Activated T-cell treated with anti-CD3 and anti-CD28 coated beads, Interleukin-2, amount 50 U/mL, for 72 hours (primary cell): ENCODE results near the gene GYPB. TPM values are rescaled to one million over a fixed set of nuclear protein-coding genes. Genes with fewer than 3 reads are reported as not detected.
"Not testable (repeated sequence)": the region's sequence is repeated elsewhere in the genome, so short reads cannot be mapped to it uniquely, and the experiment has no call there.

ENCODE experiments used
- ATAC-seq, 2 donors: fragments of 150-1000 bp; cut with Tn5 transposase; replicated peaks in 1 of 2; 2 replicates each; pipeline ENCODE4 v1.10.0; 2021; ENCODE audit warnings: moderate library complexity in 2 of 2, mild to moderate bottlenecking in 1 of 2
- DNase-seq, 2 donors: peaks; one replicate each; pipeline ENCODE4 v3.0.0; 2021 to 2022; ENCODE audit warnings: mixed read lengths in 1 of 2
- H3K27ac Mint-ChIP-seq: one replicate; pipeline ENCODE4 v1.8.0; 2022; ENCODE audit warnings: mild to moderate bottlenecking, moderate library complexity, mixed read lengths
- H3K27me3 Mint-ChIP-seq: one replicate; pipeline ENCODE4 v1.8.0; 2022; ENCODE audit warnings: low read depth, mixed read lengths
- H3K36me3 Mint-ChIP-seq, 2 donors: one replicate each; pipeline ENCODE4 v1.8.0; 2022; ENCODE audit warnings: mixed read lengths in 2 of 2, mild to moderate bottlenecking in 1 of 2; ENCODE audit not compliant: insufficient read depth in 2 of 2
- H3K4me1 Mint-ChIP-seq: one replicate; pipeline ENCODE4 v1.8.0; 2022; ENCODE audit warnings: low read depth, mixed read lengths
- H3K4me3 Mint-ChIP-seq, 2 donors: one replicate each; pipeline ENCODE4 v1.8.0; 2022; ENCODE audit warnings: mild to moderate bottlenecking in 2 of 2, mixed read lengths in 2 of 2, moderate library complexity in 2 of 2
- H3K9me3 Mint-ChIP-seq, 2 donors: one replicate each; pipeline ENCODE4 v1.8.0; 2022; ENCODE audit warnings: mixed read lengths in 2 of 2
- total RNA-seq, 2 donors: library from RNA; stranded (reverse); gene quantifications; one replicate each; pipeline ENCODE4 v1.2.3, GENCODE V29; 2022

GYPB gene
- total RNA-seq, 2 donors from 2014 or later: not detected

GRCh38 chr4:144026682-144027081, 7.5 kb upstream of the GYPB start:
- H3K4me3 Mint-ChIP-seq, ATAC-seq, H3K27me3 Mint-ChIP-seq, H3K36me3 Mint-ChIP-seq, H3K4me1 Mint-ChIP-seq, DNase-seq, H3K27ac Mint-ChIP-seq, H3K9me3 Mint-ChIP-seq: not testable (repeated sequence)

GRCh38 chr4:144024399-144025053, 5.3 kb upstream of the GYPB start:
- H3K36me3 Mint-ChIP-seq, H3K4me1 Mint-ChIP-seq, H3K4me3 Mint-ChIP-seq, DNase-seq, ATAC-seq, H3K9me3 Mint-ChIP-seq, H3K27ac Mint-ChIP-seq, H3K27me3 Mint-ChIP-seq: not testable (repeated sequence)

- H3K27me3 Mint-ChIP-seq, H3K36me3 Mint-ChIP-seq, ATAC-seq, H3K4me1 Mint-ChIP-seq, H3K27ac Mint-ChIP-seq, DNase-seq, H3K9me3 Mint-ChIP-seq, H3K4me3 Mint-ChIP-seq: not testable (repeated sequence)
Observed at GRCh38 chr4:144022772-144023400, 3.7 kb upstream of the GYPB start.

GRCh38 chr4:144021336-144021990, 2.3 kb upstream of the GYPB start:
- H3K4me3 Mint-ChIP-seq, H3K36me3 Mint-ChIP-seq, H3K27me3 Mint-ChIP-seq, H3K4me1 Mint-ChIP-seq, H3K9me3 Mint-ChIP-seq, H3K27ac Mint-ChIP-seq: not testable (repeated sequence)
- ATAC-seq (peak; percentile 62), DNase-seq (peak; percentile 0 to 1)

GRCh38 chr4:144018223-144019000, 768 bp downstream of the GYPB start:
- not testable (repeated sequence) for H3K27ac Mint-ChIP-seq, H3K27me3 Mint-ChIP-seq, H3K4me1 Mint-ChIP-seq, ATAC-seq, H3K4me3 Mint-ChIP-seq, H3K9me3 Mint-ChIP-seq, H3K36me3 Mint-ChIP-seq, DNase-seq

GRCh38 chr4:144017271-144017670, 1.9 kb downstream of the GYPB start:
- DNase-seq, H3K4me1 Mint-ChIP-seq, H3K36me3 Mint-ChIP-seq, H3K27me3 Mint-ChIP-seq, H3K27ac Mint-ChIP-seq, H3K9me3 Mint-ChIP-seq, ATAC-seq, H3K4me3 Mint-ChIP-seq: not testable (repeated sequence)

- not testable (repeated sequence) for H3K4me3 Mint-ChIP-seq
Observed at GRCh38 chr4:144016057-144016605, 3.0 kb downstream of the GYPB start.

GRCh38 chr4:144014808-144015207, 4.4 kb downstream of the GYPB start:
- no peak for ATAC-seq
- Mint-ChIP-seq H3K27me3 (no peaks in the 10 kb centered on the region), H3K9me3 (no peaks in the 10 kb centered on the region), H3K36me3 (no peaks in the 10 kb centered on the region), H3K4me3 (no peak overlapping the region), H3K4me1 (no peaks in the 10 kb centered on the region), H3K27ac (no peak overlapping the region)
- DNase-seq: no peak

More at GRCh38 chr4:144016057-144016605, 3.0 kb downstream of the GYPB start:
- DNase-seq, H3K4me1 Mint-ChIP-seq, H3K27ac Mint-ChIP-seq, ATAC-seq, H3K27me3 Mint-ChIP-seq, H3K36me3 Mint-ChIP-seq, H3K9me3 Mint-ChIP-seq: not testable (repeated sequence)

GRCh38 chr4:144008602-144009001, 10.6 kb downstream of the GYPB start:
- H3K27me3 Mint-ChIP-seq, H3K36me3 Mint-ChIP-seq, ATAC-seq, H3K4me3 Mint-ChIP-seq, H3K27ac Mint-ChIP-seq, H3K4me1 Mint-ChIP-seq, H3K9me3 Mint-ChIP-seq, DNase-seq: not testable (repeated sequence)

- not testable (repeated sequence) for H3K36me3 Mint-ChIP-seq, H3K9me3 Mint-ChIP-seq, ATAC-seq, H3K27ac Mint-ChIP-seq, H3K27me3 Mint-ChIP-seq, H3K4me3 Mint-ChIP-seq, H3K4me1 Mint-ChIP-seq, DNase-seq
Observed at GRCh38 chr4:144007960-144008359, 11.2 kb downstream of the GYPB start.

GRCh38 chr4:144006200-144006803, 12.9 kb downstream of the GYPB start:
- not testable (repeated sequence) for DNase-seq, H3K4me1 Mint-ChIP-seq, H3K36me3 Mint-ChIP-seq, H3K9me3 Mint-ChIP-seq, H3K4me3 Mint-ChIP-seq, H3K27me3 Mint-ChIP-seq, H3K27ac Mint-ChIP-seq, ATAC-seq

GRCh38 chr4:144005558-144005953, 13.6 kb downstream of the GYPB start:
- not testable (repeated sequence) for H3K4me1 Mint-ChIP-seq, H3K27ac Mint-ChIP-seq, H3K9me3 Mint-ChIP-seq, ATAC-seq, DNase-seq, H3K4me3 Mint-ChIP-seq, H3K27me3 Mint-ChIP-seq, H3K36me3 Mint-ChIP-seq
